Keratinocyte (primary cell): ENCODE results near the gene SPECC1L.

Source experiments
- CTCF ChIP-seq, 3 experiments: IDR thresholded peaks in 1 of 3; conservative IDR thresholded peaks in 1 of 3; optimal IDR thresholded peaks in 1 of 3; 2 replicates in 2 of 3; 3 replicates in 1 of 3; pipeline versions ENCODE3 to v1.5.1; 2011; ENCODE audit warnings: low read length in 3 of 3, mild to moderate bottlenecking in 3 of 3, moderate library complexity in 2 of 3, control low read depth in 1 of 3, inconsistent platforms in 1 of 3; ENCODE audit not compliant: insufficient read depth in 2 of 3; ENCODE audit errors: extremely low read depth in 1 of 3
- EZH2 ChIP-seq: IDR thresholded peaks from one replicate; pipeline ENCODE4 v1.6.1; 2012; ENCODE audit warnings: inconsistent platforms, mild to moderate bottlenecking, low read length, moderate library complexity

- TF ChIP-seq CTCF (optimal IDR thresholded peaks at IDR 0.05 in 1 of 3, IDR thresholded peaks at IDR 0.05 in 1 of 3, conservative IDR thresholded peaks at IDR 0.05 in 1 of 3; ENCODE audit: extremely low read depth in 1 of 3, insufficient read depth in 2 of 3, low read length in 3 of 3) (no peak), EZH2 (no peak)
Observed at GRCh38 chr22:24355574-24355973, 84.9 kb downstream of the SPECC1L start.
